NCI-H1436 treated with DMSO at 0.1 percent for 48 hours (cell line): ENCODE data around the gene IRX3.
"Not testable (repeated sequence)": the region's sequence is repeated elsewhere in the genome, so short reads cannot be mapped to it uniquely, and the experiment has no call there.

ENCODE experiments used
- DNase-seq: peaks from one replicate; lab custom pipeline; 2025; lab: John Stamatoyannopoulos, UW

IRX3 gene

GRCh38 chr16:54275956-54276355, 10.6 kb downstream of the IRX3 start:
- DNase-seq, result no peak

GRCh38 chr16:54273566-54273965, 13.0 kb downstream of the IRX3 start:
- no peak for DNase-seq

- DNase-seq, result no peak
Observed at GRCh38 chr16:54270711-54271110, 15.9 kb downstream of the IRX3 start.

GRCh38 chr16:54269461-54269860, 17.1 kb downstream of the IRX3 start:
- DNase-seq, result no peak

GRCh38 chr16:54268766-54269165, 17.8 kb downstream of the IRX3 start:
- no peak for DNase-seq

GRCh38 chr16:54268340-54268739, 18.2 kb downstream of the IRX3 start:
- DNase-seq, result no peak

GRCh38 chr16:54266363-54266955, 20.1 kb downstream of the IRX3 start:
- no peak for DNase-seq

- DNase-seq, result no peak
Observed at GRCh38 chr16:54265575-54266107, 20.9 kb downstream of the IRX3 start.

GRCh38 chr16:54253118-54253517, 33.5 kb downstream of the IRX3 start:
- no peak for DNase-seq

GRCh38 chr16:54248863-54249710, 37.5 kb downstream of the IRX3 start:
- DNase-seq, result no peak

GRCh38 chr16:54247705-54248104, 38.9 kb downstream of the IRX3 start:
- DNase-seq, result not testable (repeated sequence)

- no peak for DNase-seq
Observed at GRCh38 chr16:54246454-54246821, 40.1 kb downstream of the IRX3 start.

GRCh38 chr16:54245788-54246453, 40.7 kb downstream of the IRX3 start:
- DNase-seq, result no peak

- DNase-seq, result no peak
Observed at GRCh38 chr16:54244061-54244886, 42.3 kb downstream of the IRX3 start.

- no peak for DNase-seq
Observed at GRCh38 chr16:54243202-54243601, 43.4 kb downstream of the IRX3 start.

- DNase-seq, result no peak
Observed at GRCh38 chr16:54242199-54242598, 44.4 kb downstream of the IRX3 start.

GRCh38 chr16:54241525-54241924, 45.1 kb downstream of the IRX3 start:
- DNase-seq, result no peak

GRCh38 chr16:54240271-54241129, 46.1 kb downstream of the IRX3 start:
- no peak for DNase-seq

- DNase-seq, result no peak
Observed at GRCh38 chr16:54239456-54239855, 47.1 kb downstream of the IRX3 start.

GRCh38 chr16:54236773-54237172, 49.8 kb downstream of the IRX3 start:
- DNase-seq, result no peak

GRCh38 chr16:54233615-54234014, 53.0 kb downstream of the IRX3 start:
- DNase-seq, result no peak
